GM19468 (cell line): ENCODE results near the gene SH3PXD2A.
A peak's percentile ranks its signal among the peaks of the same experiment; 100 is the strongest.

Experiments used
- ATAC-seq: cut with Tn5 transposase; IDR thresholded peaks from one replicate; pipeline ENCODE4 v1.9.1; 2021; ENCODE audit warnings: mild to moderate bottlenecking, moderate library complexity, moderate number of reproducible peaks; ENCODE audit not compliant: unreplicated experiment; ENCODE audit errors: extremely low read depth

Gene SH3PXD2A

GRCh38 chr10:103660364-103661197, 194.8 kb downstream of the SH3PXD2A start:
- no peak for ATAC-seq

- peak; percentile 42 for ATAC-seq
Measured at GRCh38 chr10:103659674-103660363, 195.6 kb downstream of the SH3PXD2A start.

- ATAC-seq: no peak
Measured at GRCh38 chr10:103658049-103658577, 197.3 kb downstream of the SH3PXD2A start.

GRCh38 chr10:103657061-103657591, 198.2 kb downstream of the SH3PXD2A start:
- no peak for ATAC-seq

- ATAC-seq: no peak
Measured at GRCh38 chr10:103654925-103655324, 200.5 kb downstream of the SH3PXD2A start.

GRCh38 chr10:103653581-103654037, 201.8 kb downstream of the SH3PXD2A start:
- ATAC-seq: no peak

GRCh38 chr10:103652599-103653281, 202.6 kb downstream of the SH3PXD2A start:
- no peak for ATAC-seq

- ATAC-seq: no peak
Measured at GRCh38 chr10:103651783-103652476, 203.4 kb downstream of the SH3PXD2A start.

- no peak for ATAC-seq
Measured at GRCh38 chr10:103651333-103651732, 204.0 kb downstream of the SH3PXD2A start.

GRCh38 chr10:103649654-103650423, 205.5 kb downstream of the SH3PXD2A start:
- no peak for ATAC-seq

- no peak for ATAC-seq
Measured at GRCh38 chr10:103648636-103649532, 206.5 kb downstream of the SH3PXD2A start.

GRCh38 chr10:103648251-103648635, 207.1 kb downstream of the SH3PXD2A start:
- ATAC-seq: no peak

- ATAC-seq: no peak
Measured at GRCh38 chr10:103646304-103646703, 209.1 kb downstream of the SH3PXD2A start.

- ATAC-seq: no peak
Measured at GRCh38 chr10:103645141-103646054, 210.0 kb downstream of the SH3PXD2A start.

GRCh38 chr10:103643381-103643780, 212.0 kb downstream of the SH3PXD2A start:
- ATAC-seq: no peak

GRCh38 chr10:103641326-103641725, 214.1 kb downstream of the SH3PXD2A start:
- ATAC-seq: no peak
